PC-9 (cell line): ENCODE data around the gene SCNN1B. TPM values are rescaled to one million over a fixed set of nuclear protein-coding genes. Genes with fewer than 3 reads are reported as not detected.
"Not testable (repeated sequence)": the region's sequence is repeated elsewhere in the genome, so short reads cannot be mapped to it uniquely, and the experiment has no call there.

ENCODE experiments used
- BruUV-seq: library from RNA; stranded (reverse); fragments of 400-500 nt; replicated peaks from 2 replicates; lab custom pipeline; 2021; lab: Mats Ljungman, UMichigan
- CTCF ChIA-PET: fragments of 300-600 bp; sonication (Branson Sonifier 250); formaldehyde crosslinking; loops from one replicate; lab custom pipeline; 2022; ENCODE audit warnings: antibody characterized with exemption; lab: Charles Lee
- POLR2A ChIA-PET: fragments of 300-600 bp; sonication (Branson Sonifier 250); formaldehyde crosslinking; loops from one replicate; lab custom pipeline; 2022; ENCODE audit warnings: antibody characterized with exemption; ENCODE audit not compliant: unreplicated experiment; lab: Charles Lee
- DNase-seq, 2 experiments: peaks; one replicate each; pipeline versions ENCODE4 v3.0.0 to v3.0.0-alpha.2; 2015 to 2022; ENCODE audit warnings: mixed read lengths in 1 of 2
- H2AFZ ChIP-seq: fragments of 200-600 bp; sonication (generic); 2 replicates; pipeline ENCODE4 v1.8.1; 2017; ENCODE audit warnings: antibody characterized with exemption
- H3F3A ChIP-seq: fragments of 200-600 bp; sonication (generic); 2 replicates; pipeline ENCODE4 v1.8.1; 2017; ENCODE audit warnings: antibody characterized with exemption, mild to moderate bottlenecking, low read depth; ENCODE audit not compliant: insufficient read depth
- H3K27ac ChIP-seq: fragments of 200-600 bp; sonication (generic); 2 replicates; pipeline ENCODE4 v1.6.1; 2016; ENCODE audit warnings: mixed run types
- H3K27me3 ChIP-seq: fragments of 200-600 bp; sonication (generic); 2 replicates; pipeline ENCODE4 v1.6.1; 2016; ENCODE audit warnings: low read depth, mixed run types; ENCODE audit not compliant: insufficient read depth
- H3K36me3 ChIP-seq: fragments of 200-600 bp; sonication (generic); 2 replicates; pipeline ENCODE4 v1.6.1; 2016; ENCODE audit warnings: low read depth, mixed run types
- H3K4me1 ChIP-seq: fragments of 200-600 bp; sonication (generic); replicated peaks from 2 replicates; pipeline ENCODE4 v1.6.1; 2016; ENCODE audit warnings: mixed run types; ENCODE audit not compliant: insufficient read depth
- H3K4me2 ChIP-seq: fragments of 200-600 bp; sonication (generic); 2 replicates; pipeline ENCODE4 v1.6.1; 2017; ENCODE audit warnings: mixed run types
- H3K4me3 ChIP-seq: fragments of 200-600 bp; sonication (generic); 2 replicates; pipeline ENCODE4 v1.6.1; 2016; ENCODE audit warnings: mixed run types
- H3K79me2 ChIP-seq: fragments of 200-600 bp; sonication (generic); 2 replicates; pipeline ENCODE4 v1.6.1; 2017; ENCODE audit warnings: low read depth, mixed run types
- H3K9me2 ChIP-seq: fragments of 200-600 bp; sonication (generic); 2 replicates; pipeline ENCODE4 v1.8.1; 2017; ENCODE audit warnings: mild to moderate bottlenecking; ENCODE audit not compliant: insufficient read depth
- H3K9me3 ChIP-seq: fragments of 200-600 bp; sonication (generic); 2 replicates; pipeline ENCODE4 v1.8.1; 2016; ENCODE audit warnings: low read depth; ENCODE audit not compliant: insufficient read depth
- H4K20me1 ChIP-seq: fragments of 200-600 bp; sonication (generic); 2 replicates; pipeline ENCODE4 v1.8.1; 2017; ENCODE audit not compliant: insufficient read depth
- EZH2 ChIP-seq: fragments of 200-600 bp; sonication (generic); IDR thresholded peaks from 2 replicates; pipeline ENCODE4 v1.8.0; 2017; ENCODE audit warnings: antibody characterized with exemption, low read depth
- intact Hi-C: fragments of 100-400 bp; cut with micrococcal nuclease; formaldehyde crosslinking; loops from one replicate; pipeline ENCODE4 v1.10.0; 2022; ENCODE audit not compliant: unreplicated experiment
- total RNA-seq: library from RNA; stranded (reverse); gene quantifications from 2 replicates; pipeline ENCODE4 v1.2.3, GENCODE V29; 2021
- TF ChIP-seq, protein P1 (sequence below): fragments of 200-600 bp; sonication (generic); conservative IDR thresholded peaks from 2 replicates; pipeline ENCODE4 v1.6.1; 2017; ENCODE audit warnings: mixed run types, antibody characterized with exemption, mild to moderate bottlenecking, moderate library complexity

Gene SCNN1B
- total RNA-seq, 1 experiment from 2014 or later, result 0.57 TPM

DNA sequence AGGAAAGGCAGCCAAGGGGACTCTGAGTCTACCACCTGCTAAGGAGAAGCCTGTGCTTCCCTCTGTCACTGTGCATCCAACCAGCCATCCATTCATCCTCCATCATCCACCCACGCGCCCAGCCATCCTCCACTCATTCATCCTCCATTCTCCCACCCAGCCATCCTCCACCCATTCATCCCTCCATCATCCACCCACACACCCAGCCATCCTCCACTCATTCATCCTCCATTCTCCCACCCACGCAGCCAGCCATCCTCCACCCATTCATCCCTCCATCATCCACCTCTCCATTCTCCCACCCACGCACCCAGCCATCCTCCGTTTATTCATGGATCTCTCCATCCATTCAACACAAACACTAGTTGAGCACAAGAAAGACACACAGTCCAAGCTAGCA is 76.8 kb downstream of the SCNN1B start:
- no TSS peak for BruUV-seq
- no peaks in the 10 kb centered on the region for H3K9me2 ChIP-seq
- H3K79me2 ChIP-seq, result no peaks in the 10 kb centered on the region
- no peaks in the 10 kb centered on the region for H3K27me3 ChIP-seq
- intact Hi-C loops, result no loop called here
- H3K36me3 ChIP-seq, result no peaks in the 10 kb centered on the region
- H3K4me1 ChIP-seq, result peaks cover 14% of the 10 kb centered on the region
- H4K20me1 ChIP-seq, result no peaks in the 10 kb centered on the region
- H2AFZ ChIP-seq, result no peak overlapping the region
- peaks cover 9% of the 10 kb centered on the region for H3F3A ChIP-seq
- H3K9me3 ChIP-seq, result no peaks in the 10 kb centered on the region
- no peak overlapping the region for H3K27ac ChIP-seq
- H3K4me3 ChIP-seq, result no peak overlapping the region
- DNase-seq, result no peak
- TF ChIP-seq, protein P1, sequence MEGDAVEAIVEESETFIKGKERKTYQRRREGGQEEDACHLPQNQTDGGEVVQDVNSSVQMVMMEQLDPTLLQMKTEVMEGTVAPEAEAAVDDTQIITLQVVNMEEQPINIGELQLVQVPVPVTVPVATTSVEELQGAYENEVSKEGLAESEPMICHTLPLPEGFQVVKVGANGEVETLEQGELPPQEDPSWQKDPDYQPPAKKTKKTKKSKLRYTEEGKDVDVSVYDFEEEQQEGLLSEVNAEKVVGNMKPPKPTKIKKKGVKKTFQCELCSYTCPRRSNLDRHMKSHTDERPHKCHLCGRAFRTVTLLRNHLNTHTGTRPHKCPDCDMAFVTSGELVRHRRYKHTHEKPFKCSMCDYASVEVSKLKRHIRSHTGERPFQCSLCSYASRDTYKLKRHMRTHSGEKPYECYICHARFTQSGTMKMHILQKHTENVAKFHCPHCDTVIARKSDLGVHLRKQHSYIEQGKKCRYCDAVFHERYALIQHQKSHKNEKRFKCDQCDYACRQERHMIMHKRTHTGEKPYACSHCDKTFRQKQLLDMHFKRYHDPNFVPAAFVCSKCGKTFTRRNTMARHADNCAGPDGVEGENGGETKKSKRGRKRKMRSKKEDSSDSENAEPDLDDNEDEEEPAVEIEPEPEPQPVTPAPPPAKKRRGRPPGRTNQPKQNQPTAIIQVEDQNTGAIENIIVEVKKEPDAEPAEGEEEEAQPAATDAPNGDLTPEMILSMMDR, result no peak
- TF ChIP-seq EZH2, result no peak
- H3K4me2 ChIP-seq, result no peak overlapping the region
- ChIA-PET CTCF (no interaction called here), POLR2A (no interaction called here)

DNA sequence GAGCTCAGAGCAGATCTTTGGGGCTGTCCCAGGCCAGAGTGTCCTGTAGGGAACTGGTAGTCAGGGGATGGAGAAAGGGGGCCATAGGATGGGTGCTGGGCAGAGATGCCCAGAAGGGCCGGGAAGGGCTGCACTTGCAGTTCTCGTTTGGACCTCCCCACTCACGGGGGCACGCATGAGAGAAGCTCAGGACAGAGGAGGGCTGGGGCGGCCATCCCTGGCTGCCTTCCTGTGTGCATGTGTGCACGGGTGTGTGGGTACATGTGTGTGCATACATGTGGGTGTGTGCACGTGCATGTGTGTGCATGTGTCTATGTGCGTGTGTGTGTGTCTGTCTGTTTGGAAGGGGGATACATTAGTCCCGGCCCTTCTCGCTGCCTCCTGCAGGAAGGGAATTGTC is 77.6 kb downstream of the SCNN1B start:
- ChIA-PET CTCF (no interaction called here), POLR2A (no interaction called here)
- Histone ChIP-seq H4K20me1 (no peaks in the 10 kb centered on the region), H3K4me1 (peaks cover 8% of the 10 kb centered on the region), H2AFZ (no peak overlapping the region), H3K36me3 (no peaks in the 10 kb centered on the region), H3K27me3 (no peaks in the 10 kb centered on the region), H3K27ac (no peak overlapping the region), H3K4me3 (no peak overlapping the region), H3F3A (peaks cover 9% of the 10 kb centered on the region), H3K79me2 (no peaks in the 10 kb centered on the region), H3K9me3 (no peaks in the 10 kb centered on the region), H3K9me2 (no peaks in the 10 kb centered on the region), H3K4me2 (no peak overlapping the region)
- no peak for DNase-seq
- no peak for TF ChIP-seq EZH2
- TF ChIP-seq, protein P1, result no peak
- intact Hi-C loops, result no loop called here
- no TSS peak for BruUV-seq

DNA sequence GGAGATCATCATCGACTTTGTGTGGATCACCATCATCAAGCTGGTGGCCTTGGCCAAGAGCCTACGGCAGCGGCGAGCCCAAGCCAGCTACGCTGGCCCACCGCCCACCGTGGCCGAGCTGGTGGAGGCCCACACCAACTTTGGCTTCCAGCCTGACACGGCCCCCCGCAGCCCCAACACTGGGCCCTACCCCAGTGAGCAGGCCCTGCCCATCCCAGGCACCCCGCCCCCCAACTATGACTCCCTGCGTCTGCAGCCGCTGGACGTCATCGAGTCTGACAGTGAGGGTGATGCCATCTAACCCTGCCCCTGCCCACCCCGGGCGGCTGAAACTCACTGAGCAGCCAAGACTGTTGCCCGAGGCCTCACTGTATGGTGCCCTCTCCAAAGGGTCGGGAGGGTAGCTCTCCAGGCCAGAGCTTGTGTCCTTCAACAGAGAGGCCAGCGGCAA is 78.4 kb downstream of the SCNN1B start:
- Histone ChIP-seq H3K9me3 (no peaks in the 10 kb centered on the region), H3K27ac (no peak overlapping the region), H3K4me2 (no peak overlapping the region), H4K20me1 (no peaks in the 10 kb centered on the region), H3K9me2 (no peaks in the 10 kb centered on the region), H3K79me2 (no peaks in the 10 kb centered on the region), H3F3A (peaks cover 2% of the 10 kb centered on the region; the same call in 1 of the 2 replicates), H3K4me1 (no peaks in the 10 kb centered on the region; the same call in 1 of the 2 replicates), H3K36me3 (no peaks in the 10 kb centered on the region), H3K4me3 (no peak overlapping the region), H3K27me3 (no peaks in the 10 kb centered on the region), H2AFZ (no peak overlapping the region)
- CTCF ChIA-PET, result no interaction called here
- DNase-seq, result no peak
- intact Hi-C loops, result no loop called here
- no peak for TF ChIP-seq EZH2
- TF ChIP-seq, protein P1, result no peak
- POLR2A ChIA-PET, result no interaction called here
- BruUV-seq, result no TSS peak

DNA sequence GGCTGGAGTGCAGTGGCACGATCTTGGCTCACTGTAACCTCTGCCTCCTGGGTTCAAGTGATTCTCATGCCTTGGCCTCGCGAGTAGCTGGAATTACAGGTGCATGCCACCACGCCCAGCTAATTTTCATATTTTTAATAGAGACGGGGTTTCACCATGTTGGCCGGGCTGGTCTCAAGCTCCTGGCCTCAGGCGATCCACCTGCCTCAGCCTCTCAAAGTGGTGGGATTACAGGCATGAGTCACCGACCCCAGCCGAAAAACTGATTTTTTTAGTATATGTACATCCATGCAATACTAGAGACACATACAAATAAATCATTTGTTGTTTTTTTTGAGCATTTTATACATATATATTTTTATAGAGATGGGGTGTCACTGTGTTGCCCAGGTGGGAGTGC is 79.6 kb downstream of the SCNN1B start:
- H3F3A ChIP-seq, DNase-seq, H3K9me2 ChIP-seq, H3K27me3 ChIP-seq, H3K27ac ChIP-seq, H3K36me3 ChIP-seq, intact Hi-C loops, H4K20me1 ChIP-seq, H3K4me1 ChIP-seq, H3K79me2 ChIP-seq, H3K4me2 ChIP-seq, H3K9me3 ChIP-seq, H2AFZ ChIP-seq, POLR2A ChIA-PET, BruUV-seq, H3K4me3 ChIP-seq: not testable (repeated sequence)
- CTCF ChIA-PET, result interaction anchor here (0.8 kb wide), 1 partner anchor 21 kb away, joined by 3 read pairs; no protein-coding TSS in a partner anchor
